ENCODE data around the gene ASS1.

The ASS1 gene

DNA sequence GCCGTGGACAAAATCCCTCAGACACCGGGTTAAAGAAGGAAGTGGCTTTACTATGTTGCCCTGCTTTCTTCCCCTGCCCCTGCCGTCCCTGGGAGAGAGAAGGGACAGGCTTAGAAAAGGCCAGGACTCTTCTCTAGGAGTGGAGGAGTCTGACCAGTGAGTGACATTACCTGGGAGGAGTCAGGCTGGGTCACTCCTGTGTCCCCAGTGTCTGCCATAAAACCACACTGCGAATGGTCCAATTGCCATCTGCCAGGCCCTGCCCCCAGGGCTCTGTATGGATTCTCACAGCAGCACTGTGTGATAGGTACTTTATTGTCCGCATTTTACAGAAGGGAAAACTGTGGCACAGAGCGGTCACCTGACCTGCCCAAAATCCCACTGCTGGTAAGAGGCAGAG, 103.3 kb downstream of the ASS1 start:
- no peak overlapping the region for H3K27ac ChIP-seq
- peaks cover 0 to 34% of the 10 kb centered on the region in 2 donors for H3K27me3 ChIP-seq
- TF ChIP-seq, protein P1, sequence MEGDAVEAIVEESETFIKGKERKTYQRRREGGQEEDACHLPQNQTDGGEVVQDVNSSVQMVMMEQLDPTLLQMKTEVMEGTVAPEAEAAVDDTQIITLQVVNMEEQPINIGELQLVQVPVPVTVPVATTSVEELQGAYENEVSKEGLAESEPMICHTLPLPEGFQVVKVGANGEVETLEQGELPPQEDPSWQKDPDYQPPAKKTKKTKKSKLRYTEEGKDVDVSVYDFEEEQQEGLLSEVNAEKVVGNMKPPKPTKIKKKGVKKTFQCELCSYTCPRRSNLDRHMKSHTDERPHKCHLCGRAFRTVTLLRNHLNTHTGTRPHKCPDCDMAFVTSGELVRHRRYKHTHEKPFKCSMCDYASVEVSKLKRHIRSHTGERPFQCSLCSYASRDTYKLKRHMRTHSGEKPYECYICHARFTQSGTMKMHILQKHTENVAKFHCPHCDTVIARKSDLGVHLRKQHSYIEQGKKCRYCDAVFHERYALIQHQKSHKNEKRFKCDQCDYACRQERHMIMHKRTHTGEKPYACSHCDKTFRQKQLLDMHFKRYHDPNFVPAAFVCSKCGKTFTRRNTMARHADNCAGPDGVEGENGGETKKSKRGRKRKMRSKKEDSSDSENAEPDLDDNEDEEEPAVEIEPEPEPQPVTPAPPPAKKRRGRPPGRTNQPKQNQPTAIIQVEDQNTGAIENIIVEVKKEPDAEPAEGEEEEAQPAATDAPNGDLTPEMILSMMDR (IDR thresholded peaks at IDR 0.05): no peak
- intact Hi-C loops (cut with DNase I; ENCODE audit: low total_unique reads): no loop called here
- DNase-seq: no peak
- H3K4me3 ChIP-seq: no peak overlapping the region
- no peaks in the 10 kb centered on the region for H3K9me3 ChIP-seq
- no peaks in the 10 kb centered on the region for H3K4me1 ChIP-seq
- H3K36me3 ChIP-seq: no peaks in the 10 kb centered on the region

DNA sequence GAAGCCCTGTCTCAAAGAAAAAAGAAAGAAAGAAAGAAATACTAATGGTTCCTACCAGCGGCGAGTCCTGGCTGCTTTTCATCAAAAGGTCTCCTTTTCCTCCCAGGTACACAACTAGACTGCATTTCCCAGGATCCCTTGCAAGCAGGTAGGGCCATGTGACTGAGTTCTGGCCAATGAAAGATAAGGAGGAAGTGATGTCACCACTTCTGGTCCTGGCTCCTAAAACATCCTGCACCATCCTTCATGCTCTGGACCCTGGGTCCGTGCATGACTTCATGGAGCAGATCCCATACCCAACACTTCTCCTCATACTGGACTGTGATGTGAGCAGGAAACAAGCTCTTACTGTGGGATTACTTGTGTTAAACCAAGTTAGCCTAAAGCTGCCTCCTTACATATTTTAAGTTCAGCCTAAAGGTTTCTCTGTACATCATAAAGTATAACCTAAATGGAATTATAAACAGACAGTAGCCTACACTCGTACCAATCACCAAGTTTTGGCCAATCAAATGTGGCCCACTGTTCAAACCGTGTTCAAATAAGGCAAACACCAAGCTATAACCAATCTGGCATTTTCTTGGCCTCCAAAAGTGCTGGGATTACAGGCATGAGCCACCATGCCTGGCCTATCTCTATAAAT, 104.5 kb downstream of the ASS1 start:
- H3K4me3 ChIP-seq: no peak overlapping the region
- H3K27ac ChIP-seq: no peak overlapping the region
- DNase-seq: no peak
- no peaks in the 10 kb centered on the region for H3K9me3 ChIP-seq
- TF ChIP-seq, protein P1 (IDR thresholded peaks at IDR 0.05): no peak
- intact Hi-C loops (cut with DNase I; ENCODE audit: low total_unique reads): no loop called here
- no peaks in the 10 kb centered on the region for H3K36me3 ChIP-seq
- no peaks in the 10 kb centered on the region for H3K4me1 ChIP-seq
- peaks cover 0 to 35% of the 10 kb centered on the region in 2 donors for H3K27me3 ChIP-seq
